ENCODE results near the gene PDIA3.

GRCh38 chr15:43779016-43779415 lies 32.8 kb downstream of the PDIA3 start:
- TF ChIP-seq CTCF (IDR thresholded peaks at IDR 0.05) (no peak), POLR2A (IDR thresholded peaks at IDR 0.05) (no peak), EP300 (IDR thresholded peaks at IDR 0.05) (no peak)
